RCC 7860 (cell line): Measurements from ENCODE around the gene DRC1.

Experiments used
- DNase-seq: peaks from one replicate; pipeline ENCODE4 v3.0.0-alpha.2; 2015; ENCODE audit warnings: low spot score
- FAIRE-seq: peaks from 2 replicates; lab custom pipeline; 2012; peaks lifted over from hg19 to GRCh38; lab: Jason Lieb, UNC

The DRC1 gene

GRCh38 chr2:26442301-26442700 is 40.6 kb downstream of the DRC1 start:
- DNase-seq: no peak
- FAIRE-seq: no peak

- no peak for DNase-seq
- FAIRE-seq: no peak
Observed at GRCh38 chr2:26442707-26443106, 41.0 kb downstream of the DRC1 start.

- DNase-seq (no peak), FAIRE-seq (no peak)
Observed at GRCh38 chr2:26444236-26444635, 42.5 kb downstream of the DRC1 start.

GRCh38 chr2:26448651-26449050 is 46.9 kb downstream of the DRC1 start:
- no peak for DNase-seq
- FAIRE-seq: no peak

- FAIRE-seq: no peak
Observed at GRCh38 chr2:26449278-26450030, 47.7 kb downstream of the DRC1 start.

GRCh38 chr2:26450031-26450635 is 48.4 kb downstream of the DRC1 start:
- no peak for DNase-seq
- FAIRE-seq: no peak

More at GRCh38 chr2:26449278-26450030, 47.7 kb downstream of the DRC1 start:
- no peak for DNase-seq

- FAIRE-seq: no peak
- DNase-seq: no peak
Observed at GRCh38 chr2:26451700-26452099, 50.0 kb downstream of the DRC1 start.

GRCh38 chr2:26453421-26454329 is 52.0 kb downstream of the DRC1 start:
- DNase-seq (no peak), FAIRE-seq (no peak)

GRCh38 chr2:26454561-26455001 is 52.9 kb downstream of the DRC1 start:
- FAIRE-seq (no peak), DNase-seq (no peak)

GRCh38 chr2:26455037-26455669 is 53.4 kb downstream of the DRC1 start:
- no peak for DNase-seq
- FAIRE-seq: no peak

GRCh38 chr2:26455670-26456439 is 54.1 kb downstream of the DRC1 start:
- FAIRE-seq: no peak

GRCh38 chr2:26456440-26457250 is 54.9 kb downstream of the DRC1 start:
- FAIRE-seq (no peak), DNase-seq (no peak)

More at GRCh38 chr2:26455670-26456439, 54.1 kb downstream of the DRC1 start:
- no peak for DNase-seq

- FAIRE-seq (no peak), DNase-seq (no peak)
Observed at GRCh38 chr2:26457251-26457666, 55.5 kb downstream of the DRC1 start.

- FAIRE-seq (no peak), DNase-seq (no peak)
Observed at GRCh38 chr2:26457695-26458364, 56.1 kb downstream of the DRC1 start.

GRCh38 chr2:26458365-26459042 is 56.8 kb downstream of the DRC1 start:
- FAIRE-seq (no peak), DNase-seq (no peak)

- FAIRE-seq (no peak), DNase-seq (no peak)
Observed at GRCh38 chr2:26459991-26460612, 58.4 kb downstream of the DRC1 start.

GRCh38 chr2:26460613-26461031 is 58.9 kb downstream of the DRC1 start:
- no peak for FAIRE-seq

GRCh38 chr2:26461601-26462023 is 59.9 kb downstream of the DRC1 start:
- DNase-seq: no peak
- FAIRE-seq: no peak

More at GRCh38 chr2:26460613-26461031, 58.9 kb downstream of the DRC1 start:
- no peak for DNase-seq
